ENCODE results near the gene MAFF.

- TF ChIP-seq CTCF (IDR thresholded peaks at IDR 0.05; ENCODE audit: insufficient read depth, low read length) (peak; percentile 41), POLR2AphosphoS5 (IDR thresholded peaks at IDR 0.05; ENCODE audit: low read depth) (no peak), GABPA (IDR thresholded peaks at IDR 0.05; ENCODE audit: low read depth) (no peak), REST (IDR thresholded peaks at IDR 0.05; ENCODE audit: insufficient replicate concordance, low read depth) (no peak), SPI1 (IDR thresholded peaks at IDR 0.05; ENCODE audit: borderline replicate concordance, low read depth) (no peak)
These were observed 60.4 kb downstream of the MAFF start for GRCh38 chr22:38262051-38262795.
